Activated T-helper 2 cell treated with anti-CD3 and anti-CD28 coated beads, Interferon-gamma antibody, Interleukin-2, Interleukin-4, amounts not matched to agents 10 μg/mL and 5 μg/mL and 100 μg/mL, durations not matched to agents 14 hours and 24 hours and 36 hours (primary cell): Measurements from ENCODE around the gene CENPF. TPM values are rescaled to one million over a fixed set of nuclear protein-coding genes. Genes with fewer than 3 reads are reported as not detected.
"Not testable (repeated sequence)": the region's sequence is repeated elsewhere in the genome, so short reads cannot be mapped to it uniquely, and the experiment has no call there.

Experiments
- DNase-seq: peaks from one replicate; pipeline ENCODE4 v3.0.0; 2021; ENCODE audit warnings: low spot score
- H3K27ac Mint-ChIP-seq: one replicate; pipeline ENCODE4 v1.8.0; 2021; ENCODE audit warnings: mixed read lengths
- H3K27me3 Mint-ChIP-seq: one replicate; pipeline ENCODE4 v1.8.0; 2021; ENCODE audit warnings: low read depth, mixed read lengths
- H3K36me3 Mint-ChIP-seq: one replicate; pipeline ENCODE4 v1.8.0; 2021; ENCODE audit warnings: low read depth, mixed read lengths
- H3K4me1 Mint-ChIP-seq: one replicate; pipeline ENCODE4 v1.8.0; 2021; ENCODE audit warnings: low read depth, mixed read lengths
- H3K4me3 Mint-ChIP-seq: one replicate; pipeline ENCODE4 v1.8.0; 2021; ENCODE audit warnings: low read depth, mild to moderate bottlenecking, moderate library complexity, mixed read lengths
- H3K9me3 Mint-ChIP-seq: one replicate; pipeline ENCODE4 v1.8.0; 2021; ENCODE audit warnings: mixed read lengths
- intact Hi-C: fragments of 100-400 bp; cut with micrococcal nuclease; formaldehyde crosslinking; loops from one replicate; pipeline ENCODE4 v1.15.1; 2023
- total RNA-seq: library from RNA; stranded (reverse); gene quantifications from 2 replicates; pipeline ENCODE4 v1.2.3, GENCODE V29; 2022

The CENPF gene
- total RNA-seq, 1 donor from 2014 or later, result 85.9 TPM

DNA sequence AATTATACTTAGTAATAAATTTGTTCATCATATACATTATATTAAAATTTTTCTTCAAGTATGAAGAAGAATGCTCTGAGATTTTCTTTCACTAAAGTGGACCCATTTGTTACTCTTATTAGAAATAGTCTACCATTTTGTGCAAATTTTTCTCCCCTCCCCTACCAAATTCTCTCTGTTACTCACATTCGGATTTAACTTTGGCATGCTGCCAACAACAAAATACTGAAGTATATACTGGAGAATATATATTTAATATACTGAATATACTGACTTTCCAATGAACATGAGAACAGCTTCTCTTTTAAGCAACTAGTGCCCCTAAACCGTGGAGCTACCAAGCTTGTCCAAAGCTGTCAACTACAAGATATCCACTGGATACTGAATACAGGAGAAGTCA is 57.2 kb downstream of the CENPF start:
- no peak for DNase-seq
- peaks cover 92% of the 10 kb centered on the region for H3K36me3 Mint-ChIP-seq
- H3K4me3 Mint-ChIP-seq, result no peak overlapping the region
- H3K4me1 Mint-ChIP-seq, result peaks cover 5% of the 10 kb centered on the region
- no peak overlapping the region for H3K27ac Mint-ChIP-seq
- no peaks in the 10 kb centered on the region for H3K9me3 Mint-ChIP-seq
- intact Hi-C loops, result no loop called here
- H3K27me3 Mint-ChIP-seq, result no peaks in the 10 kb centered on the region

DNA sequence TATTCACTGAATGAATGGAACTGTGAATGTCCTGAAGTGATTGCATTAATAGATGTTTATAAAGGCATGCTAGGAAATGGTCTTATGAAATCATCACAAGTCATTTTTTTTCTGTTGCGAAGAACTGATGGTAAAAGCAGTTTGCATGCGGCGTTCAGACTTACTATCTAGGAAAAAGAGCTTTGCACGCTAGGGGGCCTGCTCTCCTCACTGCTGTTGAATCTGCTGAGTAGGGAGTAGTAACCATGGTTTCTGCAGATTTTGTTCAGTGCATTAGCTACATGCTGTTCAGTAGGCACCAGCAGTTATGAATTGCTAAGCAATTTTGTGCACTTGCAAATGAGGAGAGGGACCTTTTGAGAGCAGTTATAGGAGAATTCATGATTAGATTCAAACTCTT is 57.9 kb downstream of the CENPF start:
- intact Hi-C loops, result no loop called here
- peaks cover 92% of the 10 kb centered on the region for H3K36me3 Mint-ChIP-seq

DNA sequence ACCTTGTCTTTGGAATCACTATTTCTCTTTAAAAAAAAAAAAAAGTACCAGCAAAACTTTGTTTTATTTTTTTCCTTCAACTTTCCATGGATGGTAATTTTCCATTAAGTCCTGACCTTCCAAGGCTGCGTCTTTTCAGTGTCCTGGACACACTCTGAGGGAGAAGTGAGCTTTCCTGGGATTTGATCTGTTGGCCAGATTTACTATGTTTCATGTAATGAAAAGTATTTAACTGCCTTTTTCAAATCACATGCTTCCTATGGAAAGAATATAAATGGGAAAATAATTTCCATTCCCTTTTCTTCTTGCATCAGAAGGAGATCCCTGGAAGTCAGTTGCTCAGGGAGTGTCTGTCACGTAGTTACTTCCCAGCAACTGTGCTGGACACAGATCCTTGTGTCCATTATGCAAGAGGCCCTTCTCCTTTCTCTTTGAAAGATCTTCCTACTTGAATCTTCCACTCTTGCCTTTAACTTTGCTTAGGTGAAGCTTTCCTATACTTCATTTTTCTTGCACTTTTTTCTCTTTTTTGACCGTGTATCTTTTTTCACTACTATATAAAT is 59.3 kb downstream of the CENPF start:
- intact Hi-C loops, result no loop called here
- DNase-seq, result no peak

More for the DNA sequence above, 57.9 kb downstream of the CENPF start:
- Mint-ChIP-seq H3K27ac (no peak overlapping the region), H3K4me1 (peaks cover 5% of the 10 kb centered on the region), H3K9me3 (no peaks in the 10 kb centered on the region), H3K4me3 (no peak overlapping the region), H3K27me3 (no peaks in the 10 kb centered on the region)
- no peak for DNase-seq

DNA sequence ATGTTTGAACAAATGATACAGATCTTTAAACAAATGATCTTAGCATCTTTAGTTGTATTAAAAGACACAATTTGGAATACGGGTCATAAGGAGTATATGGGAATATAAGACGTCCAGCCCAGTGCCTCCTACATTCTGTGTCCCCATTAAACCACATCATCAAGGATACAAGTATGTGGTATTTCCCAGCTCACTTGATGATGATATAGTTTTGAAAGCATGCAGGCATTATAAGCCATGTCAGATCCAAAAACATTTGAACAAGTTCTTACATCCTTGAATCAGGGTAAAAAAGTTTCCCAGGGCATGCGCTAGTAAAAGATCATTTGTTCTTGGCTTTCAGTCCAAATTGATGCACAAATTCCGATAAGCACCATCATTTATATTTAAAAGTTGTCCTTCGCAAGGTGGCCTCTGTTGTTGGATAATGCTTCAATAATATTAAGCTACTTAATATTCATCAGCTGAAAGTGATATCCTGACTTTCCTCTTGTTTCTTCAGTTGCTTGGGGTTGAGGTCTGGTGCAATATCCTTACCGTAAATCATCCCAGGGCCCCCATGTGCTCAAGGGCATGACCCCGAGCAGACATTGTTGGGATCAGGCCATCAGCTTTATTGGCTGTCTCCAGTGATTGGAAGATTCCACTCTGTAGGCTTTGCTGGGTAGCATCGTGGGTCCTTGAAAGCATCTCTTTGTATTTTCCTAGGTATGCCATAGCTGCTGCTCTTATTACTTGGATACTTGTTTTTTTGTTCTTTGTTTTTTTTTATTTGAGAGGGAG is 61.8 kb downstream of the CENPF start:
- Mint-ChIP-seq H3K36me3 (peaks cover 81% of the 10 kb centered on the region), H3K4me3 (no peak overlapping the region), H3K27ac (no peak overlapping the region), H3K27me3 (no peaks in the 10 kb centered on the region), H3K9me3 (no peaks in the 10 kb centered on the region), H3K4me1 (peaks cover 4% of the 10 kb centered on the region)
- DNase-seq, result no peak
- intact Hi-C loops, result no loop called here

More for the DNA sequence above, 59.3 kb downstream of the CENPF start:
- Mint-ChIP-seq H3K9me3 (no peaks in the 10 kb centered on the region), H3K36me3 (peaks cover 92% of the 10 kb centered on the region), H3K27ac (no peak overlapping the region), H3K4me3 (no peak overlapping the region), H3K27me3 (no peaks in the 10 kb centered on the region), H3K4me1 (peaks cover 5% of the 10 kb centered on the region)

DNA sequence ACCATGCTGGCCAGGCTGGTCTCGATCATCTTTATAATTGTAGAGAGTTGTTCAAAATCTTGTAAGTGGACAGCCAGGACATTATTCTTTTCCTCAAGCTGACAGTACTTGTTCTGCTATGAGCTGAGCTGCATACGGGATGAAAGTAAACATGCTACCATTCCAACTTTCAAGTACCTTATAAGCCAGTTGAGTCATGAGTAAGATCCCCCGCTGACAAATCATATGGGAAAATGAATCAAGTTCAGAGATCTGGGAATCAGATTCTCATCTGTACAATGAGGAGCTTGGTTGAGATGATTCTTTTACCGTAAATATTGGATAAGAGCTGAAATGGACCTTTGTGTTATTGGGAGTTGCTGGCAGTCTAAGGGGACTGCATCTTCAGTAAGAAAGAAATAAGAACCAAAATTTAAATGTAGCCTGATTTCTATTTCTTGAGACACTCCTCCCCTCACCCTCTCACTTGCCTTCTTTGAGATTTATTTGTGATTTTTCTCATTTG is 62.7 kb downstream of the CENPF start:
- intact Hi-C loops, result no loop called here

DNA sequence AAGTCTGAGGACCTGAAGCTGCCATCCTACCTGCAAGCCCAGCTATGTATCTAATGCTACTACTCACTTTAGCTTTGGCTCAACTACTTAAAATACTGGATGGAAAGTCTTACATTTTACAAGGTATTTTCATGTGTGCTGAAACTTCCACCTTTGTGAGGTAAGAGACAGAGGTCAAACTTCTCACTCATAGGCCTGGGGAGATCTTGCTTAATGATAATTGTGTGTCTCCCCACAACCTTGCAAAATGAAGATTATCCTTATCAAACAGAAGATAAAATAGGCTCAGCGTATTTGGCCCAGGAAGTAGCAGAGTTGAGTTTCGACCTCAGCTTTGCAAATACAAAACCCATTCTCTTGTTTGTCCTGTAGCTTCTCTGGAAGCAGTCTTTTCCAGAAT is 63.7 kb downstream of the CENPF start:
- no peak overlapping the region for H3K27ac Mint-ChIP-seq
- no peaks in the 10 kb centered on the region for H3K9me3 Mint-ChIP-seq
- peaks cover 2% of the 10 kb centered on the region for H3K4me1 Mint-ChIP-seq
- DNase-seq, result no peak
- no peaks in the 10 kb centered on the region for H3K27me3 Mint-ChIP-seq
- peaks cover 83% of the 10 kb centered on the region for H3K36me3 Mint-ChIP-seq
- no peak overlapping the region for H3K4me3 Mint-ChIP-seq
- intact Hi-C loops, result no loop called here

More for the DNA sequence above, 62.7 kb downstream of the CENPF start:
- Mint-ChIP-seq H3K4me1 (peaks cover 3% of the 10 kb centered on the region), H3K27me3 (no peaks in the 10 kb centered on the region), H3K36me3 (peaks cover 81% of the 10 kb centered on the region), H3K9me3 (no peaks in the 10 kb centered on the region), H3K4me3 (no peak overlapping the region), H3K27ac (no peak overlapping the region)
- no peak for DNase-seq

DNA sequence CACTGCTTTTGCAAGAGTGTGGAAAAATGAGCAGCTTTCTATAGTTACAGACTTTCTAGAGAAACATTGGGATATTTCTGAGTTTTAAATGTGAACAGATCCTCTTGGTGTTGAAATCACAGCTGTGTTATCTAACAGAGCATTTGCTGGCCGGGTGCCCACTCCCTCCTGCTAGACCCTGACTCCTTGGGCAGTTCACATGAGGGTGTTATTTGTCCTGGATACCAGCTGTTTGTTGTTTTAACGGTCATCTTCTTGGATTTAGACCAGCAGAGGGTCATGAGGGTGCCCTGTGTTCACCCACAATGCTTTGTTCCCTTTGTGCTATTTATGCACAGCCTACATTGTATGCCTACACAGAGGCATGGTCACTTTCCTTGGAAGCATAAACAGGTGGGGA is 67.1 kb downstream of the CENPF start:
- no peak overlapping the region for H3K4me3 Mint-ChIP-seq
- intact Hi-C loops, result no loop called here
- H3K4me1 Mint-ChIP-seq, result peaks cover 2% of the 10 kb centered on the region
- H3K9me3 Mint-ChIP-seq, result no peaks in the 10 kb centered on the region
- H3K27me3 Mint-ChIP-seq, result no peaks in the 10 kb centered on the region
- no peak for DNase-seq
- H3K27ac Mint-ChIP-seq, result no peak overlapping the region
- peaks cover 68% of the 10 kb centered on the region for H3K36me3 Mint-ChIP-seq

DNA sequence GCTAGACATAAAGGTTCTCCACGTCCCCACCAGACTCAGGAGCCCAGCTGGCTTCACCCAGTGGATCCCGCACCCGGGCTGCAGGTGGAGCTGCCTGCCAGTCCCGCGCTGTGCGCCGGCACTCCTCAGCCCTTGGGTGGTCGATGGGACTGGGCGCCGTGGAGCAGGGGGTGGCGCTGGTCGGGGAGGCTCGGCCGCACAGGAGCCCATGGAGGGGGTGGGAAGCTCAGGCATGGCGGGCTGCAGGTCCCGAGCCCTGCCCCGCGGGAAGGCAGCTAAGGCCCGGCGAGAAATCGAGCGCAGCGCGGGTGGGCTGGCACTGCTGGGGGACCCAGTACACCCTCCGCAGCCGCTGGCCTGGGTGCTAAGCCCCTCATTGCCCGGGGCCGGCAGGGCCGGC is 70.0 kb downstream of the CENPF start:
- H3K27me3 Mint-ChIP-seq, H3K9me3 Mint-ChIP-seq, H3K27ac Mint-ChIP-seq, DNase-seq, H3K4me3 Mint-ChIP-seq, intact Hi-C loops, H3K4me1 Mint-ChIP-seq: not testable (repeated sequence)
- H3K36me3 Mint-ChIP-seq, result peaks cover 38% of the 10 kb centered on the region

DNA sequence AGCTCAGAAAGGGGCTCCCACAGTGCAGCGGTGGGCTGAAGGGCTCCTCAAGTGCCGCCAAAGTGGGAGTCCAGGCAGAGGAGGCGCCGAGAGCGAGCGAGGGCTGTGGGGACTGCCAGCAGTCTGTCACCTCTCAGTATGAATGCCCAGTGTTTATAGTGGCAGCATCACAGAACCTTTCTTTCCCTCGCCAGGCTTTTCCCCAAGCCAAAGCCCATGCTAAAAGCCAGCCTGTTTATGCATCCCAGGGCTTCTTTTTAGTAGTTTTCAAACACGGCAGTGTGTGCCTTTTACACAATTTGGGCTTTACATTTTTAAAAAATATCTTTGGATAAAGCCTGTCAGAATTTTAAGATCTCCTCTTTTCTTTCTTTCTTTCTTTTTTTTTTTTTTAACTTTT is 70.6 kb downstream of the CENPF start:
- no peak overlapping the region for H3K27ac Mint-ChIP-seq
- intact Hi-C loops, result no loop called here
- no peak overlapping the region for H3K4me3 Mint-ChIP-seq

DNA sequence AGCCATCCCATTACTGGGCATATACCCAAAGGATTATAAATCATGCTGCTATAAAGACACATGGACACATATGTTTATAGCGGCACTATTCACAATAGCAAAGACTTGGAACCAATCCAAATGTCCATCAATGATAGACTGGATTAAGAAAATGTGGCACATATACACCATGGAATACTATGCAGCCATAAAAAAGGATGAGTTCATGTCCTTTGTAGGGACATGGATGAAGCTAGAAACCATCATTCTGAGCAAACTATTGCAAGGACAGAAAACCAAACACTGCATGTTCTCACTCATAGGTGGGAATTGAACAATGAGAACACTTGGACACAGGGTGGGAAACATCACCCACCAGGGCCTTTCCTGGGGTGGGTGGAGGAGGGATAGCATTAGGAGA is 72.5 kb downstream of the CENPF start:
- H3K4me3 Mint-ChIP-seq, H3K9me3 Mint-ChIP-seq, H3K4me1 Mint-ChIP-seq, intact Hi-C loops, DNase-seq, H3K27ac Mint-ChIP-seq, H3K27me3 Mint-ChIP-seq: not testable (repeated sequence)
- peaks cover 28% of the 10 kb centered on the region for H3K36me3 Mint-ChIP-seq

More for the DNA sequence above, 70.6 kb downstream of the CENPF start:
- Mint-ChIP-seq H3K9me3 (no peaks in the 10 kb centered on the region), H3K4me1 (peaks cover 2% of the 10 kb centered on the region), H3K36me3 (peaks cover 36% of the 10 kb centered on the region), H3K27me3 (no peaks in the 10 kb centered on the region)
- DNase-seq, result no peak

DNA sequence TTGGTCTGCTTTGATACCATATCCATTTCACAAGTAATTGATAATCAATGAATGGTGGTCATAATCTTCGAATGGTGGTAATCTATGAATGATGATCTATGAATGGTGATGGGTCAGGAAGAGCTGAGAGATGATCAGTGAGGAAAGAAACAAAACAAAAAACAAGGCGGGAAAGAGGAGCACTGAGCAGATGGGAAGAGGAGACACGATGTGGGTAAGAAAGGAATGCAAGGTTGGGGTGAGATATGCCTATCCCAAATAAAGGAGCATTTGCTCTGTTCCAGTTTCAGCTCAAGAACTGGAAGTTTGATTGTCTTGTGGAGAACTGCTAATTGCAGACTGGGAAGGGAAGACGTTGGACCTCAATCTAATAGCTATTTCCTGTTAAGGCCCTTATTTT is 73.8 kb downstream of the CENPF start:
- no peak overlapping the region for H3K4me3 Mint-ChIP-seq
- DNase-seq, result no peak
- peaks cover 18% of the 10 kb centered on the region for H3K36me3 Mint-ChIP-seq
- no peaks in the 10 kb centered on the region for H3K4me1 Mint-ChIP-seq
- H3K27me3 Mint-ChIP-seq, result peaks cover 2% of the 10 kb centered on the region
- intact Hi-C loops, result no loop called here
- H3K27ac Mint-ChIP-seq, result no peak overlapping the region
- no peaks in the 10 kb centered on the region for H3K9me3 Mint-ChIP-seq

DNA sequence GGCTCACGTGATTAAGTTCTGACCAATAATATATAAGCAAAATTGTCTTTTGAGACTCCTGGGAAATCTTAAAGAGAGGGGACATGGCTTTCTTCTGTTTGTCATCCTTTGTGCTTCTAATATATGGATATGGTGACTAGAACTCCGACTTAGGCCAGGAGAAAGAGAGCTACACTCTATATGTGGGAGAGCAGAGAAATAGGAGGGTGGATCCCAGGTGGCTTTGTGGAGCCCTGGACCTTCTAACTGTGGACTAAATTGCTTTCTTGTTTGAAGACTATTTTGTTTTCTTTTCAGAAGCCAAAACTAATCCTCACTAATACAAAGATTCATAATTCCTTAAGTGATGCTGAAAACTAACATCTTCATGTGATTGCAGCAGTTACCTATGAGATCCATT is 75.0 kb downstream of the CENPF start:
- no peak overlapping the region for H3K4me3 Mint-ChIP-seq
- no peak overlapping the region for H3K27ac Mint-ChIP-seq
- peaks cover 7% of the 10 kb centered on the region for H3K36me3 Mint-ChIP-seq
- no peaks in the 10 kb centered on the region for H3K9me3 Mint-ChIP-seq
- intact Hi-C loops, result no loop called here
- peaks cover 2% of the 10 kb centered on the region for H3K27me3 Mint-ChIP-seq
- DNase-seq, result no peak
- no peaks in the 10 kb centered on the region for H3K4me1 Mint-ChIP-seq

DNA sequence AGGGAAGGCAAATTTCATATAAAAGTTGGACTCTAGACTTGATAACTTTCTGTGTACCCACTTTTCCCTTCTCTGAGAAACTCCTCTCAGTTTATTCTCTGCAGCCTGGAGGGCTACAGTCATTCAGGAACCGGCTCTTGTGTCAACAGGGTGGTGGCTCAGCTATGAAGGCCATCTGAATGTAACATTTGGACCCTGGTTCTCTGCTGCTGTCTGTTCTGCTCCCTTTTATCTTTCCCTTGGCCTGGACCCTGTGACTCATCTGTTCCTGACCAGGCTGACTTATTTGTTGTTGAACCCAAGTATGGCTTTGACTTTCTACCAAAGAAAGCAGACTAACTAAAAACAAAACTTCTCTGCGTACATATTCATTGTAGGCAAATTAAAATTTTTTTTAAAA is 75.4 kb downstream of the CENPF start:
- DNase-seq, result no peak
- no peaks in the 10 kb centered on the region for H3K4me1 Mint-ChIP-seq
- peaks cover 2% of the 10 kb centered on the region for H3K27me3 Mint-ChIP-seq
- no peak overlapping the region for H3K4me3 Mint-ChIP-seq
- H3K9me3 Mint-ChIP-seq, result no peaks in the 10 kb centered on the region
- intact Hi-C loops, result no loop called here
- H3K27ac Mint-ChIP-seq, result no peak overlapping the region
- H3K36me3 Mint-ChIP-seq, result peaks cover 7% of the 10 kb centered on the region
